ENCODE measurements around the gene CLSTN2. TPM values are rescaled to one million over a fixed set of nuclear protein-coding genes. Genes with fewer than 3 reads are reported as not detected.

Gene CLSTN2
- total RNA-seq, 1 donor from 2014 or later = 65.0 TPM

DNA sequence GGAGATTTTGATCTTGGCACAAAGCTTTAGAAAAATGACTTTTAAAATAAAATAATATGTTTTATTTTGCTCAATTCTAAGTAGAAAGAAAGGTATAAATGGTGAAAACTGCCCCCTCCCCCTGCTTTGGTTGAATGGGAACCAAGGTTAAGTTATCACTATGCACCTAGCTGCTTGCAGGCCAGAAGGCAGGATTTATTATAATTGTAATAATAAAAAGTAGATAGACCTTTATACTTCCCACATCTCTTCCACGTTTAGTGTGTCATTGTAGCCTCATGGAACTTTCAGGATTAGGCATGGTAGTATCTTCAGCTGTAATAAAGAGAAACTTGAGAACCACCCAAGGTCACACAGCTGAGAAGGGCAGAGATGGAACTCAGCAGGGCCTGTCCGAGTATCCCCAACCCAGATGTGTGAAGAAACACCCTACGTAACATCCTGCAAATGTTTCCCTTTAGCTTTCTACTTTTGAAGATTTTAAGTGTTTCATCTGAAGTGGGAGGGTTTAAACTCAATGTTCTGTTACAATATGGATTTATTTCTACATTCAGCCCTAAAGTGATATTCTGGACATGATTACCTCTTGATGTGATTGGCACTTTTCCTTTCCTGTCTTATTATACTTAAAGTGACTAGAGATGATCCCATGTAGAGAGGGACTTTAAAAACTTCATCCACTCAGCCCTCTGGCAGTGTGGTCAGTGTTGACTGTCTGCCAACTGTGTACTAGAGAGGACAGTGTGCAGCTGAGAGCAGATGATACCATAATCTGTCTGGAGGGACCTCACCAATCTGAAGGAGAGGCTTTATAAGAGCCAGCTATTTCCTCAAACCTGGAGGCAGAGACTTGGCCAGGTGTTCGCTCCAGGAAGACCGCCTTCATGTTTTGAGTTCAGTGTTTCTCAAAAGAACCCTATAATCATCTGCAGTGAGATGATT lies 460.4 kb downstream of the CLSTN2 start:
- Mint-ChIP-seq H3K9me3 (ENCODE audit: low read depth) (no peaks in the 10 kb centered on the region), H3K36me3 (ENCODE audit: low read depth) (no peaks in the 10 kb centered on the region), H3K4me3 (ENCODE audit: unreplicated experiment) (no peak overlapping the region), H3K4me1 (ENCODE audit: low read depth) (peaks cover 18% of the 10 kb centered on the region), H3K27me3 (ENCODE audit: low read depth) (no peaks in the 10 kb centered on the region), H3K27ac (ENCODE audit: unreplicated experiment) (no peak overlapping the region)
- TF ChIP-seq, protein P1, sequence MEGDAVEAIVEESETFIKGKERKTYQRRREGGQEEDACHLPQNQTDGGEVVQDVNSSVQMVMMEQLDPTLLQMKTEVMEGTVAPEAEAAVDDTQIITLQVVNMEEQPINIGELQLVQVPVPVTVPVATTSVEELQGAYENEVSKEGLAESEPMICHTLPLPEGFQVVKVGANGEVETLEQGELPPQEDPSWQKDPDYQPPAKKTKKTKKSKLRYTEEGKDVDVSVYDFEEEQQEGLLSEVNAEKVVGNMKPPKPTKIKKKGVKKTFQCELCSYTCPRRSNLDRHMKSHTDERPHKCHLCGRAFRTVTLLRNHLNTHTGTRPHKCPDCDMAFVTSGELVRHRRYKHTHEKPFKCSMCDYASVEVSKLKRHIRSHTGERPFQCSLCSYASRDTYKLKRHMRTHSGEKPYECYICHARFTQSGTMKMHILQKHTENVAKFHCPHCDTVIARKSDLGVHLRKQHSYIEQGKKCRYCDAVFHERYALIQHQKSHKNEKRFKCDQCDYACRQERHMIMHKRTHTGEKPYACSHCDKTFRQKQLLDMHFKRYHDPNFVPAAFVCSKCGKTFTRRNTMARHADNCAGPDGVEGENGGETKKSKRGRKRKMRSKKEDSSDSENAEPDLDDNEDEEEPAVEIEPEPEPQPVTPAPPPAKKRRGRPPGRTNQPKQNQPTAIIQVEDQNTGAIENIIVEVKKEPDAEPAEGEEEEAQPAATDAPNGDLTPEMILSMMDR (IDR thresholded peaks at IDR 0.05) = no peak
- no peak for DNase-seq (ENCODE audit: low spot score)

DNA sequence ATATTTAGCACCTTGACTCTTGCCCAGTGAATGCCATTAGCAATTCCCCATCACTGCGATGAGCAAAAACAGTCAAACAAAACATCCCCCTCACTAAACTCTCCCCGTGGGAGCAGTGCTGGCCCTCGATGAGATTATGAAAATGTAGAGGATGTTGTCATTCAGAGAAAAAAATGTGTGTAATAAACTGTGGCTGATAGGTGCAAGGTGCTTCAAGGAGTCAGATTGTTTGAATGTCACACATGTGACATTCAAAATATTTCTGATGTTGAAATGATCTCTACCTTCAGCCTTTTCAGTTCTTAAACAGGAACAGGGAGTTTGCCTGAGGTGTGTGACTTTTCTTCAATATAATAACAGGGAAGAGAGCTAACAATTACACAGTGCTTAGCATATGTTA lies 461.1 kb downstream of the CLSTN2 start:
- H3K27ac Mint-ChIP-seq (ENCODE audit: unreplicated experiment) = no peak overlapping the region
- peaks cover 11% of the 10 kb centered on the region for H3K4me1 Mint-ChIP-seq (ENCODE audit: low read depth)
- H3K4me3 Mint-ChIP-seq (ENCODE audit: unreplicated experiment) = no peak overlapping the region
- TF ChIP-seq, protein P1 (IDR thresholded peaks at IDR 0.05) = no peak
- no peaks in the 10 kb centered on the region for H3K36me3 Mint-ChIP-seq (ENCODE audit: low read depth)
- no peaks in the 10 kb centered on the region for H3K27me3 Mint-ChIP-seq (ENCODE audit: low read depth)
- no peak for DNase-seq (ENCODE audit: low spot score)
- H3K9me3 Mint-ChIP-seq (ENCODE audit: low read depth) = no peaks in the 10 kb centered on the region

DNA sequence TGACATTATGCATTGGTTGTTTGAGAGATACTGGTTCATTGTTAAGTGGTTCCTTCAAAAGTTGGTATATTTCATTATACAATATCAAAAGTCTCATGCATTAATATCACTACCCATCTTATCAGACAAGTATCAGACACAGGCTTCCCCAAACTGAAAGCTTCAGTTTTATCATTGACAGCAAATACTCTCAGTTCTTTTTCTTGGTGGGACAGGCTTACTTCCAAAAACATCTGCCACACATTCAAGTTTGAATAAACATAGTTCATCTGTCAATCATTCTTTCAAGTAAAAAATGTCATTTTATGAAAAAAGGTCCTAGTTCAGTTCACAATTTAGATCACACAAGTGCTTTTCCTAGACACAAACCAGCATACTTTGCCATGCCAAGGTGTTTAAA lies 462.9 kb downstream of the CLSTN2 start:
- H3K27ac Mint-ChIP-seq (ENCODE audit: unreplicated experiment) = no peak overlapping the region
- no peaks in the 10 kb centered on the region for H3K9me3 Mint-ChIP-seq (ENCODE audit: low read depth)
- H3K4me1 Mint-ChIP-seq (ENCODE audit: low read depth) = peaks cover 9% of the 10 kb centered on the region
- H3K36me3 Mint-ChIP-seq (ENCODE audit: low read depth) = no peaks in the 10 kb centered on the region
- TF ChIP-seq, protein P1 (IDR thresholded peaks at IDR 0.05) = no peak
- DNase-seq (ENCODE audit: low spot score) = no peak
- H3K27me3 Mint-ChIP-seq (ENCODE audit: low read depth) = no peaks in the 10 kb centered on the region
- no peak overlapping the region for H3K4me3 Mint-ChIP-seq (ENCODE audit: unreplicated experiment)

DNA sequence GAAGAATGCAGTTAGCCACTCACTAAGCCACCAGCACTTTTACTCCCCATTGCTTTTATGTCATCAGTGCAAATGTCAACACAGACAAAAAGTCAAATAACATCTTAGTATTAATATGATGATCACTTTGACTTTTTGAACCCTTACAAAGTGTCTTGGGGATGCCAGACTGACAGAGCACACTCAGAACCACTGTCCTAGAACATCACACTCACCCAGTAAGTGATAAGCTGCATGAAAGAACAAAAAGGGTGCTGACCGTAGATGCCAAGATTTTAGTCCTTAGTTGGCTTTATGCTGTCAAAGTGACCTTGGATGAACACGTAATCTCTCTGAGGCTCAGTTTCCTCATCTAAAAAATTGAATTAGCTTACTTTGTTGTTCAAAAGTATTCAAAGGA lies 463.4 kb downstream of the CLSTN2 start:
- H3K9me3 Mint-ChIP-seq (ENCODE audit: low read depth) = no peaks in the 10 kb centered on the region
- no peaks in the 10 kb centered on the region for H3K36me3 Mint-ChIP-seq (ENCODE audit: low read depth)
- H3K27me3 Mint-ChIP-seq (ENCODE audit: low read depth) = no peaks in the 10 kb centered on the region
- no peak overlapping the region for H3K4me3 Mint-ChIP-seq (ENCODE audit: unreplicated experiment)
- no peak for DNase-seq (ENCODE audit: low spot score)
- H3K27ac Mint-ChIP-seq (ENCODE audit: unreplicated experiment) = no peak overlapping the region
- TF ChIP-seq, protein P1 (IDR thresholded peaks at IDR 0.05) = no peak
- H3K4me1 Mint-ChIP-seq (ENCODE audit: low read depth) = peaks cover 14% of the 10 kb centered on the region

DNA sequence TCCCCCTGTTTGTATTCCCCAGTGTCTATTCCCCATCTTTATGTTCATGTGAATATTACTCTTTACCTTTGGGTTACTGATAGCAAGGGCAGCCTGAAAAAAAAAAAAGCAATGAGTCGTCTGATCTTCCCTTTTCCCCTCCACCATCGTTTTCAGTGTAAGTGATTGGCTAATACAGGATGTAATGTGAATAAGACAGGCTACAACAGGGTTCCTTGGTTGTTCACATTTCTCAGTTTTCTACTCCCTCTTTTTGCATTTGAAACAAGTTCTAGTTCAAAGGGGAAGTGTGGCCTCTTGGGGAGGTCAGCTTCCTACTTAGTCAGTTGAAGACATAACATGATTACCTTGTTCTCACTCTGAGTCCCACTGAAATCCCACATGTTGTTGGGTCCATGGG lies 464.9 kb downstream of the CLSTN2 start:
- Mint-ChIP-seq H3K36me3 (ENCODE audit: low read depth) (peaks cover 2% of the 10 kb centered on the region), H3K27ac (ENCODE audit: unreplicated experiment) (no peak overlapping the region), H3K9me3 (ENCODE audit: low read depth) (no peaks in the 10 kb centered on the region), H3K4me1 (ENCODE audit: low read depth) (peaks cover 14% of the 10 kb centered on the region), H3K4me3 (ENCODE audit: unreplicated experiment) (no peak overlapping the region), H3K27me3 (ENCODE audit: low read depth) (no peaks in the 10 kb centered on the region)
- TF ChIP-seq, protein P1 (IDR thresholded peaks at IDR 0.05) = no peak
- no peak for DNase-seq (ENCODE audit: low spot score)
